Right hindlimb (tissue), 1 donor: ENCODE measurements around the gene RETREG1.
"Not testable (repeated sequence)": the region's sequence is repeated elsewhere in the genome, so short reads cannot be mapped to it uniquely, and the experiment has no call there.

ENCODE experiments used
- DNase-seq: peaks from one replicate; pipeline ENCODE4 v3.0.0-alpha.2; 2018

RETREG1 gene

GRCh38 chr5:16615741-16616535 lies 859 bp downstream of the RETREG1 start:
- DNase-seq, result no peak

GRCh38 chr5:16612007-16612406 lies 4.8 kb downstream of the RETREG1 start:
- DNase-seq, result no peak

GRCh38 chr5:16610896-16611295 lies 5.9 kb downstream of the RETREG1 start:
- DNase-seq, result not testable (repeated sequence)

GRCh38 chr5:16609412-16609811 lies 7.4 kb downstream of the RETREG1 start:
- DNase-seq, result no peak

- no peak for DNase-seq
Observed at GRCh38 chr5:16606628-16607027, 10.2 kb downstream of the RETREG1 start.

GRCh38 chr5:16603701-16604100 lies 13.1 kb downstream of the RETREG1 start:
- no peak for DNase-seq

GRCh38 chr5:16603295-16603694 lies 13.5 kb downstream of the RETREG1 start:
- no peak for DNase-seq

GRCh38 chr5:16602182-16602581 lies 14.6 kb downstream of the RETREG1 start:
- DNase-seq, result no peak

GRCh38 chr5:16600946-16601345 lies 15.9 kb downstream of the RETREG1 start:
- no peak for DNase-seq

GRCh38 chr5:16600397-16600796 lies 16.4 kb downstream of the RETREG1 start:
- DNase-seq, result peak; percentile 41

GRCh38 chr5:16597946-16598694 lies 18.7 kb downstream of the RETREG1 start:
- DNase-seq, result no peak

- no peak for DNase-seq
Observed at GRCh38 chr5:16596581-16596940, 20.2 kb downstream of the RETREG1 start.

- no peak for DNase-seq
Observed at GRCh38 chr5:16595881-16596580, 20.8 kb downstream of the RETREG1 start.

GRCh38 chr5:16593628-16594027 lies 23.2 kb downstream of the RETREG1 start:
- no peak for DNase-seq

GRCh38 chr5:16593013-16593412 lies 23.8 kb downstream of the RETREG1 start:
- DNase-seq, result no peak

- no peak for DNase-seq
Observed at GRCh38 chr5:16592255-16592654, 24.5 kb downstream of the RETREG1 start.

GRCh38 chr5:16590685-16591084 lies 26.1 kb downstream of the RETREG1 start:
- DNase-seq, result no peak

- no peak for DNase-seq
Observed at GRCh38 chr5:16589658-16590057, 27.1 kb downstream of the RETREG1 start.

GRCh38 chr5:16588434-16589214 lies 28.2 kb downstream of the RETREG1 start:
- DNase-seq, result no peak

GRCh38 chr5:16586556-16586955 lies 30.2 kb downstream of the RETREG1 start:
- DNase-seq, result no peak

- DNase-seq, result no peak
Observed at GRCh38 chr5:16585041-16585667, 31.6 kb downstream of the RETREG1 start.

- no peak for DNase-seq
Observed at GRCh38 chr5:16582081-16582480, 34.7 kb downstream of the RETREG1 start.
